Neural progenitor cell (in vitro differentiated cells): Measurements from ENCODE around the gene PERM1. TPM values are rescaled to one million over a fixed set of nuclear protein-coding genes. Genes with fewer than 3 reads are reported as not detected.

Experiments used
- DNase-seq: peaks from one replicate; pipeline ENCODE4 v3.0.0-alpha.2; 2016; ENCODE audit warnings: low spot score
- H2AFZ ChIP-seq: fragments of 200-600 bp; sonication (generic); replicated peaks from 2 replicates; pipeline ENCODE4 v1.6.1; 2016; ENCODE audit warnings: antibody characterized with exemption
- H3F3A ChIP-seq: fragments of 200-600 bp; sonication (generic); 2 replicates; pipeline ENCODE4 v1.6.1; 2016; ENCODE audit warnings: antibody characterized with exemption, low read depth
- H3K27ac ChIP-seq: fragments of 200-600 bp; sonication (generic); 2 replicates; pipeline ENCODE4 v1.5.1; 2016; ENCODE audit warnings: mild to moderate bottlenecking
- H3K27me3 ChIP-seq: fragments of 200-600 bp; sonication (generic); 2 replicates; pipeline ENCODE4 v1.6.1; 2016; ENCODE audit warnings: mild to moderate bottlenecking, moderate library complexity
- H3K36me3 ChIP-seq: fragments of 200-600 bp; sonication (generic); 2 replicates; pipeline ENCODE4 v1.5.1; 2016
- H3K4me1 ChIP-seq: fragments of 200-600 bp; sonication (generic); 2 replicates; pipeline ENCODE4 v1.6.1; 2016; ENCODE audit warnings: mixed run types
- H3K4me2 ChIP-seq: fragments of 200-600 bp; sonication (generic); 2 replicates; pipeline ENCODE4 v1.6.1; 2016
- H3K4me3 ChIP-seq: fragments of 200-600 bp; sonication (generic); 2 replicates; pipeline ENCODE4 v1.5.1; 2016
- H3K79me2 ChIP-seq: fragments of 200-600 bp; sonication (generic); 2 replicates; pipeline ENCODE4 v1.6.1; 2016; ENCODE audit warnings: low read depth
- H3K9ac ChIP-seq: fragments of 200-600 bp; sonication (generic); 2 replicates; pipeline ENCODE4 v1.6.1; 2016
- H3K9me3 ChIP-seq: fragments of 200-600 bp; sonication (generic); 2 replicates; pipeline ENCODE4 v1.5.1; 2016; ENCODE audit warnings: low read depth
- H4K20me1 ChIP-seq: fragments of 200-600 bp; sonication (generic); 2 replicates; pipeline ENCODE4 v1.6.1; 2016; ENCODE audit warnings: low read depth
- H3K27ac Mint-ChIP-seq: 3 replicates; pipeline ENCODE4 v1.8.0; 2021; ENCODE audit warnings: mixed read lengths
- H3K27me3 Mint-ChIP-seq: 2 replicates; pipeline ENCODE4 v1.8.0; 2022; ENCODE audit warnings: low read depth, mild to moderate bottlenecking, inconsistent platforms, moderate library complexity, mixed read lengths; ENCODE audit not compliant: insufficient read depth
- H3K36me3 Mint-ChIP-seq: 3 replicates; pipeline ENCODE4 v1.8.0; 2021; ENCODE audit warnings: mixed read lengths
- H3K4me1 Mint-ChIP-seq: 3 replicates; pipeline ENCODE4 v1.8.0; 2021; ENCODE audit warnings: mixed read lengths
- H3K4me3 Mint-ChIP-seq: 3 replicates; pipeline ENCODE4 v1.8.0; 2021; ENCODE audit warnings: mild to moderate bottlenecking, moderate library complexity, mixed read lengths
- H3K9me3 Mint-ChIP-seq: 3 replicates; pipeline ENCODE4 v1.8.0; 2020; ENCODE audit warnings: mixed read lengths
- CTCF ChIP-seq: fragments of 200-600 bp; sonication (generic); IDR thresholded peaks from 2 replicates; pipeline ENCODE4 v1.5.1; 2017; ENCODE audit warnings: antibody characterized with exemption, mild to moderate bottlenecking
- EZH2 ChIP-seq: fragments of 200-600 bp; sonication (generic); IDR thresholded peaks from 2 replicates; pipeline ENCODE4 v1.6.1; 2017; ENCODE audit warnings: antibody characterized with exemption, mild to moderate bottlenecking, moderate library complexity
- EZH2phosphoT487 ChIP-seq: fragments of 200-600 bp; sonication (generic); IDR thresholded peaks from 2 replicates; pipeline ENCODE4 v1.6.1; 2017; ENCODE audit warnings: antibody characterized with exemption
- total RNA-seq: library from RNA; depleted of rRNA; stranded (reverse); fragments of >200 nt; gene quantifications from 2 replicates; pipeline ENCODE4 v1.2.3, GENCODE V29; 2015; ENCODE audit warnings: low replicate concordance

The PERM1 gene
- total RNA-seq, 1 donor from 2014 or later: not detected

- H3K27ac ChIP-seq: no peak overlapping the region
- peaks cover 14% of the 10 kb centered on the region for H3F3A ChIP-seq
- peaks cover 93% of the 10 kb centered on the region for H3K27me3 ChIP-seq
- no peaks in the 10 kb centered on the region for H3K36me3 ChIP-seq
- Mint-ChIP-seq H3K36me3 (no peaks in the 10 kb centered on the region), H3K4me1 (peaks cover 39% of the 10 kb centered on the region), H3K4me3 (peak overlapping the region; percentile 58), H3K9me3 (peaks cover 2% of the 10 kb centered on the region), H3K27me3 (peaks cover 44% of the 10 kb centered on the region), H3K27ac (no peak overlapping the region)
- no peaks in the 10 kb centered on the region for H3K79me2 ChIP-seq
- H3K9ac ChIP-seq: no peak overlapping the region
- no peaks in the 10 kb centered on the region for H3K9me3 ChIP-seq
- H3K4me3 ChIP-seq: peak overlapping the region; percentile 3
- TF ChIP-seq EZH2phosphoT487 (peak; percentile 70), CTCF (no peak), EZH2 (peak; percentile 84)
- peaks cover 70% of the 10 kb centered on the region for H4K20me1 ChIP-seq
- DNase-seq: peak; percentile 84
- peak overlapping the region; percentile 65 for H3K4me2 ChIP-seq
- peaks cover 21% of the 10 kb centered on the region for H3K4me1 ChIP-seq
- H2AFZ ChIP-seq: no peak overlapping the region
These were observed 46.1 kb downstream of the PERM1 start for GRCh38 chr1:935751-936231.

GRCh38 chr1:934991-935750 lies 46.7 kb downstream of the PERM1 start:
- Histone ChIP-seq H3K79me2 (no peaks in the 10 kb centered on the region), H3K9ac (no peak overlapping the region), H3K36me3 (no peaks in the 10 kb centered on the region), H2AFZ (no peak overlapping the region), H3K4me3 (no peak overlapping the region), H3F3A (peaks cover 9% of the 10 kb centered on the region), H3K27ac (no peak overlapping the region), H3K4me1 (peaks cover 16% of the 10 kb centered on the region), H3K27me3 (peaks cover 93% of the 10 kb centered on the region), H4K20me1 (peaks cover 70% of the 10 kb centered on the region), H3K4me2 (peak overlapping the region; percentile 65), H3K9me3 (no peaks in the 10 kb centered on the region)
- Mint-ChIP-seq H3K27ac (no peak overlapping the region), H3K4me3 (peak overlapping the region; percentile 75), H3K4me1 (peaks cover 37% of the 10 kb centered on the region), H3K9me3 (peaks cover 2% of the 10 kb centered on the region), H3K27me3 (peaks cover 41% of the 10 kb centered on the region), H3K36me3 (no peaks in the 10 kb centered on the region)
- no peak for DNase-seq
- TF ChIP-seq CTCF (no peak), EZH2 (peak; percentile 80), EZH2phosphoT487 (no peak)

- Histone ChIP-seq H3K9ac (no peak overlapping the region), H3K27me3 (peaks cover 93% of the 10 kb centered on the region), H3F3A (peaks cover 9% of the 10 kb centered on the region), H3K4me3 (no peak overlapping the region), H3K4me1 (peaks cover 12% of the 10 kb centered on the region), H2AFZ (no peak overlapping the region), H4K20me1 (peaks cover 60% of the 10 kb centered on the region), H3K4me2 (no peak overlapping the region), H3K9me3 (no peaks in the 10 kb centered on the region), H3K79me2 (no peaks in the 10 kb centered on the region), H3K36me3 (no peaks in the 10 kb centered on the region), H3K27ac (no peak overlapping the region)
- Mint-ChIP-seq H3K36me3 (no peaks in the 10 kb centered on the region), H3K4me3 (no peak overlapping the region), H3K4me1 (peaks cover 29% of the 10 kb centered on the region), H3K27ac (no peak overlapping the region), H3K27me3 (peaks cover 42% of the 10 kb centered on the region), H3K9me3 (peaks cover 2% of the 10 kb centered on the region)
- TF ChIP-seq EZH2: no peak
- TF ChIP-seq CTCF: no peak
- no peak for TF ChIP-seq EZH2phosphoT487
- DNase-seq: peak; percentile 49
These were observed 48.3 kb downstream of the PERM1 start for GRCh38 chr1:933603-933940.
